HepG2 (cell line): ENCODE results near the gene IRAK4. TPM values are rescaled to one million over a fixed set of nuclear protein-coding genes. Genes with fewer than 3 reads are reported as not detected.

ENCODE experiments used
- ATF1 ChIP-seq: IDR thresholded peaks from 2 replicates; pipeline ENCODE4 v1.6.1; 2016; ENCODE audit warnings: mild to moderate bottlenecking, control low read depth
- BORCS8-MEF2B ChIP-seq: sonication (generic); formaldehyde crosslinking; IDR thresholded peaks from 2 replicates; pipeline ENCODE4 v1.8.0; 2022; ENCODE audit warnings: mild to moderate bottlenecking, missing genetic modification reagents
- CHD4 ChIP-seq: fragments of 200-600 bp; sonication (generic); IDR thresholded peaks from 2 replicates; pipeline ENCODE4 v1.7.0; 2017; ENCODE audit warnings: mild to moderate bottlenecking, low read length, borderline replicate concordance
- CTCF ChIP-seq: sonication (generic); formaldehyde crosslinking; IDR thresholded peaks from 2 replicates; pipeline ENCODE4 v1.5.0; 2020; ENCODE audit warnings: mild to moderate bottlenecking, missing genetic modification reagents, moderate library complexity
- FOXK1 ChIP-seq: sonication (generic); formaldehyde crosslinking; IDR thresholded peaks from 2 replicates; pipeline ENCODE4 v1.4.0; 2020; ENCODE audit warnings: low read depth, missing genetic modification reagents, borderline replicate concordance
- HINFP ChIP-seq: sonication (generic); formaldehyde crosslinking; IDR thresholded peaks from 2 replicates; pipeline ENCODE4 v1.4.0; 2020; ENCODE audit warnings: low read depth, mild to moderate bottlenecking, missing genetic modification reagents
- IKZF4 ChIP-seq: sonication (generic); formaldehyde crosslinking; IDR thresholded peaks from 2 replicates; pipeline ENCODE4 v1.5.1; 2020; ENCODE audit warnings: borderline replicate concordance, mild to moderate bottlenecking, low read depth, missing genetic modification reagents; ENCODE audit errors: not compliant biosample characterization
- ISX ChIP-seq: sonication (generic); formaldehyde crosslinking; conservative IDR thresholded peaks from 2 replicates; pipeline ENCODE4 v1.5.0; 2020; ENCODE audit warnings: missing genetic modification reagents
- KLF6 ChIP-seq: IDR thresholded peaks from 2 replicates; pipeline ENCODE4 v1.8.0; 2016; ENCODE audit warnings: missing biosample characterization, missing genetic modification reagents
- MIER2 ChIP-seq: IDR thresholded peaks from 2 replicates; pipeline ENCODE4 v1.6.1; 2016; ENCODE audit warnings: missing biosample characterization, missing genetic modification reagents
- NFYC ChIP-seq: IDR thresholded peaks from 2 replicates; pipeline ENCODE4 v1.6.1; 2016; ENCODE audit warnings: missing genetic modification reagents, missing compliant biosample characterization
- PREB ChIP-seq: sonication (generic); formaldehyde crosslinking; IDR thresholded peaks from 2 replicates; pipeline ENCODE4 v1.4.0; 2020; ENCODE audit warnings: missing genetic modification reagents
- RFX1 ChIP-seq: fragments of 450-650 bp; IDR thresholded peaks from 2 replicates; pipeline ENCODE4 v1.6.1; 2017
- TEAD3 ChIP-seq: optimal IDR thresholded peaks from 2 replicates; pipeline ENCODE3; 2016; ENCODE audit warnings: borderline replicate concordance
- ZNF232 ChIP-seq: sonication (generic); formaldehyde crosslinking; IDR thresholded peaks from 2 replicates; pipeline ENCODE4 v1.4.0; 2020; ENCODE audit warnings: missing genetic modification reagents, borderline replicate concordance
- ZNF33B ChIP-seq: sonication (generic); formaldehyde crosslinking; IDR thresholded peaks from 2 replicates; pipeline ENCODE4 v1.5.1; 2020; ENCODE audit warnings: mild to moderate bottlenecking, missing genetic modification reagents
- ZNF83 ChIP-seq: sonication (generic); formaldehyde crosslinking; IDR thresholded peaks from 2 replicates; pipeline ENCODE4 v1.4.0; 2020; ENCODE audit warnings: missing genetic modification reagents, mild to moderate bottlenecking, borderline replicate concordance
- ZSCAN29 ChIP-seq: sonication (generic); formaldehyde crosslinking; conservative IDR thresholded peaks from 2 replicates; pipeline ENCODE4 v1.4.0; 2020; ENCODE audit warnings: mild to moderate bottlenecking, missing genetic modification reagents
- polyA plus RNA-seq, 8 experiments: library from polyadenylated mRNA; depleted of rRNA in 3 of 8; stranded (reverse) in 7 of 8; unstranded in 1 of 8; fragments of >200 nt; fragmentation: Illumina TruSeq in 4 of 8; extraction: Trizol in 4 of 8; gene quantifications; 2 replicates each; pipeline versions ENCODE4 v1.2.1 to v1.2.3, GENCODE V29; 2011 to 2016; ENCODE audit warnings: low read depth in 4 of 8, missing spikeins in 1 of 8, mixed read lengths in 1 of 8; ENCODE audit not compliant: insufficient read depth in 1 of 8
- total RNA-seq, 5 experiments: library from RNA; depleted of rRNA; stranded (reverse); fragments of >200 nt; fragmentation: Illumina TruSeq; extraction: Trizol; gene quantifications; 2 replicates each; pipeline ENCODE4 v1.2.3, GENCODE V29; 2016; ENCODE audit warnings: low read depth in 1 of 5
- TF ChIP-seq, protein P1 (sequence below): sonication (generic); formaldehyde crosslinking; IDR thresholded peaks from 2 replicates; pipeline ENCODE4 v1.9.0; 2021; ENCODE audit warnings: missing genetic modification reagents, borderline replicate concordance
- TF ChIP-seq, protein P2 (sequence below): sonication (generic); formaldehyde crosslinking; IDR thresholded peaks from 2 replicates; pipeline ENCODE4 v1.4.0; 2020; ENCODE audit warnings: mild to moderate bottlenecking, missing genetic modification reagents

The IRAK4 gene
- total and polyA plus RNA-seq, 2 of the 13 experiments (the other 11 are each of a cell fraction or from before 2014, with no cell fraction given): 6.6 to 7.1 TPM

GRCh38 chr12:43758728-43759563, at the start of gene IRAK4, which contains the start of gene PUS7L (continued):
- TF ChIP-seq HINFP (0 out of 2 replicates have a peak, but pooled peaks have one; percentile 42), CHD4 (0 out of 2 replicates have a peak, but pooled peaks have one; percentile 2), CTCF (CRISPR knock-in tag) (peak; percentile 78), ZNF83 (CRISPR knock-in tag) (no peak), RFX1 (no peak), ZNF33B (CRISPR knock-in tag) (no peak), ISX (CRISPR knock-in tag) (no peak), MIER2 (no peak), ZSCAN29 (no peak), FOXK1 (CRISPR knock-in tag) (no peak), ZNF232 (CRISPR knock-in tag) (0 out of 2 replicates have a peak, but pooled peaks have one; percentile 18), NFYC (CRISPR knock-in tag) (no peak), BORCS8-MEF2B (CRISPR knock-in tag) (no peak), TEAD3 (no peak), KLF6 (CRISPR knock-in tag) (no peak), IKZF4 (no peak), ATF1 (peak; percentile 62; the same call in 1 of the 2 replicates), PREB (CRISPR knock-in tag) (0 out of 2 replicates have a peak, but pooled peaks have one; percentile 36)
- TF ChIP-seq, protein P1, sequence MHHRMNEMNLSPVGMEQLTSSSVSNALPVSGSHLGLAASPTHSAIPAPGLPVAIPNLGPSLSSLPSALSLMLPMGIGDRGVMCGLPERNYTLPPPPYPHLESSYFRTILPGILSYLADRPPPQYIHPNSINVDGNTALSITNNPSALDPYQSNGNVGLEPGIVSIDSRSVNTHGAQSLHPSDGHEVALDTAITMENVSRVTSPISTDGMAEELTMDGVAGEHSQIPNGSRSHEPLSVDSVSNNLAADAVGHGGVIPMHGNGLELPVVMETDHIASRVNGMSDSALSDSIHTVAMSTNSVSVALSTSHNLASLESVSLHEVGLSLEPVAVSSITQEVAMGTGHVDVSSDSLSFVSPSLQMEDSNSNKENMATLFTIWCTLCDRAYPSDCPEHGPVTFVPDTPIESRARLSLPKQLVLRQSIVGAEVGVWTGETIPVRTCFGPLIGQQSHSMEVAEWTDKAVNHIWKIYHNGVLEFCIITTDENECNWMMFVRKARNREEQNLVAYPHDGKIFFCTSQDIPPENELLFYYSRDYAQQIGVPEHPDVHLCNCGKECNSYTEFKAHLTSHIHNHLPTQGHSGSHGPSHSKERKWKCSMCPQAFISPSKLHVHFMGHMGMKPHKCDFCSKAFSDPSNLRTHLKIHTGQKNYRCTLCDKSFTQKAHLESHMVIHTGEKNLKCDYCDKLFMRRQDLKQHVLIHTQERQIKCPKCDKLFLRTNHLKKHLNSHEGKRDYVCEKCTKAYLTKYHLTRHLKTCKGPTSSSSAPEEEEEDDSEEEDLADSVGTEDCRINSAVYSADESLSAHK (CRISPR knock-in tag): no peak
- TF ChIP-seq, protein P2, sequence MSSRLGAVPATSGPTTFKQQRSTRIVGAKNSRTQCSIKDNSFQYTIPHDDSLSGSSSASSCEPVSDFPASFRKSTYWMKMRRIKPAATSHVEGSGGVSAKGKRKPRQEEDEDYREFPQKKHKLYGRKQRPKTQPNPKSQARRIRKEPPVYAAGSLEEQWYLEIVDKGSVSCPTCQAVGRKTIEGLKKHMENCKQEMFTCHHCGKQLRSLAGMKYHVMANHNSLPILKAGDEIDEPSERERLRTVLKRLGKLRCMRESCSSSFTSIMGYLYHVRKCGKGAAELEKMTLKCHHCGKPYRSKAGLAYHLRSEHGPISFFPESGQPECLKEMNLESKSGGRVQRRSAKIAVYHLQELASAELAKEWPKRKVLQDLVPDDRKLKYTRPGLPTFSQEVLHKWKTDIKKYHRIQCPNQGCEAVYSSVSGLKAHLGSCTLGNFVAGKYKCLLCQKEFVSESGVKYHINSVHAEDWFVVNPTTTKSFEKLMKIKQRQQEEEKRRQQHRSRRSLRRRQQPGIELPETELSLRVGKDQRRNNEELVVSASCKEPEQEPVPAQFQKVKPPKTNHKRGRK (CRISPR knock-in tag): no peak
